ENCODE data around the gene NLGN1. TPM values are rescaled to one million over a fixed set of nuclear protein-coding genes. Genes with fewer than 3 reads are reported as not detected.

Gene NLGN1
- total RNA-seq, 1 donor from 2014 or later: 6.5 TPM

- DNase-seq (ENCODE audit: low spot score): no peak
Measured at GRCh38 chr3:174061731-174062130, 664.2 kb downstream of the NLGN1 start.

- no peak for DNase-seq (ENCODE audit: low spot score)
Measured at GRCh38 chr3:174062923-174063322, 665.4 kb downstream of the NLGN1 start.

- DNase-seq (ENCODE audit: low spot score): no peak
Measured at GRCh38 chr3:174068035-174068434, 670.5 kb downstream of the NLGN1 start.

GRCh38 chr3:174072675-174073074, 675.1 kb downstream of the NLGN1 start:
- no peak for DNase-seq (ENCODE audit: low spot score)

GRCh38 chr3:174083706-174084105, 686.2 kb downstream of the NLGN1 start:
- no peak for DNase-seq (ENCODE audit: low spot score)

GRCh38 chr3:174089592-174089991, 692.0 kb downstream of the NLGN1 start:
- DNase-seq (ENCODE audit: low spot score): no peak

- no peak for DNase-seq (ENCODE audit: low spot score)
Measured at GRCh38 chr3:174094669-174095068, 697.1 kb downstream of the NLGN1 start.

GRCh38 chr3:174097686-174098085, 700.1 kb downstream of the NLGN1 start:
- DNase-seq (ENCODE audit: low spot score): no peak

- DNase-seq (ENCODE audit: low spot score): no peak
Measured at GRCh38 chr3:174098746-174099145, 701.2 kb downstream of the NLGN1 start.

GRCh38 chr3:174099724-174100123, 702.2 kb downstream of the NLGN1 start:
- no peak for DNase-seq (ENCODE audit: low spot score)

- DNase-seq (ENCODE audit: low spot score): no peak
Measured at GRCh38 chr3:174100744-174101143, 703.2 kb downstream of the NLGN1 start.

GRCh38 chr3:174101244-174101643, 703.7 kb downstream of the NLGN1 start:
- no peak for DNase-seq (ENCODE audit: low spot score)

- no peak for DNase-seq (ENCODE audit: low spot score)
Measured at GRCh38 chr3:174102274-174102673, 704.7 kb downstream of the NLGN1 start.

- no peak for DNase-seq (ENCODE audit: low spot score)
Measured at GRCh38 chr3:174102866-174103265, 705.3 kb downstream of the NLGN1 start.

- DNase-seq (ENCODE audit: low spot score): no peak
Measured at GRCh38 chr3:174110761-174111160, 713.2 kb downstream of the NLGN1 start.

- DNase-seq (ENCODE audit: low spot score): no peak
Measured at GRCh38 chr3:174111776-174112175, 714.2 kb downstream of the NLGN1 start.

GRCh38 chr3:174116421-174116820, 718.9 kb downstream of the NLGN1 start:
- no peak for DNase-seq (ENCODE audit: low spot score)

GRCh38 chr3:174120997-174121396, 723.5 kb downstream of the NLGN1 start:
- DNase-seq (ENCODE audit: low spot score): no peak

GRCh38 chr3:174122411-174122810, 724.9 kb downstream of the NLGN1 start:
- DNase-seq (ENCODE audit: low spot score): no peak

GRCh38 chr3:174125267-174125824, 727.8 kb downstream of the NLGN1 start:
- no peak for DNase-seq (ENCODE audit: low spot score)

GRCh38 chr3:174126990-174127758, 729.6 kb downstream of the NLGN1 start:
- no peak for DNase-seq (ENCODE audit: low spot score)

GRCh38 chr3:174132006-174132405, 734.5 kb downstream of the NLGN1 start:
- no peak for DNase-seq (ENCODE audit: low spot score)

- no peak for DNase-seq (ENCODE audit: low spot score)
Measured at GRCh38 chr3:174132421-174133042, 735.0 kb downstream of the NLGN1 start.

All from mesenteric fat pad (tissue), 1 donor.